Mesothelial cell of epicardium (in vitro differentiated cells): ENCODE measurements around the gene THSD4. TPM values are rescaled to one million over a fixed set of nuclear protein-coding genes. Genes with fewer than 3 reads are reported as not detected.
A peak's percentile ranks its signal among the peaks of the same experiment; 100 is the strongest.

Experiments
- DNase-seq, 2 experiments: peaks; one replicate each; pipeline ENCODE4 v3.0.0; 2021; ENCODE audit warnings: low spot score in 2 of 2; ENCODE audit not compliant: unreplicated experiment in 2 of 2
- H3K27ac Mint-ChIP-seq: 2 replicates; pipeline ENCODE4 v1.8.0; 2021; ENCODE audit warnings: mixed read lengths
- H3K27me3 Mint-ChIP-seq: 2 replicates; pipeline ENCODE4 v1.8.0; 2021; ENCODE audit warnings: low read depth, mixed read lengths
- H3K36me3 Mint-ChIP-seq: 2 replicates; pipeline ENCODE4 v1.8.0; 2021; ENCODE audit warnings: mixed read lengths
- H3K4me1 Mint-ChIP-seq: 2 replicates; pipeline ENCODE4 v1.8.0; 2021; ENCODE audit warnings: mixed read lengths
- H3K4me3 Mint-ChIP-seq: 2 replicates; pipeline ENCODE4 v1.8.0; 2021; ENCODE audit warnings: mild to moderate bottlenecking, moderate library complexity, mixed read lengths
- H3K9me3 Mint-ChIP-seq: 2 replicates; pipeline ENCODE4 v1.8.0; 2021; ENCODE audit warnings: mixed read lengths
- total RNA-seq: library from RNA; stranded (reverse); gene quantifications from 3 replicates; pipeline ENCODE4 v1.2.1, GENCODE V29; 2021
- TF ChIP-seq, protein P1 (sequence below): fragments of 200-600 bp; sonication (generic); IDR thresholded peaks from one replicate; pipeline ENCODE4 v1.5.0; 2021; ENCODE audit warnings: antibody characterized with exemption; ENCODE audit not compliant: unreplicated experiment

Gene THSD4
- total RNA-seq, 1 donor from 2014 or later: 93.9 TPM

DNA sequence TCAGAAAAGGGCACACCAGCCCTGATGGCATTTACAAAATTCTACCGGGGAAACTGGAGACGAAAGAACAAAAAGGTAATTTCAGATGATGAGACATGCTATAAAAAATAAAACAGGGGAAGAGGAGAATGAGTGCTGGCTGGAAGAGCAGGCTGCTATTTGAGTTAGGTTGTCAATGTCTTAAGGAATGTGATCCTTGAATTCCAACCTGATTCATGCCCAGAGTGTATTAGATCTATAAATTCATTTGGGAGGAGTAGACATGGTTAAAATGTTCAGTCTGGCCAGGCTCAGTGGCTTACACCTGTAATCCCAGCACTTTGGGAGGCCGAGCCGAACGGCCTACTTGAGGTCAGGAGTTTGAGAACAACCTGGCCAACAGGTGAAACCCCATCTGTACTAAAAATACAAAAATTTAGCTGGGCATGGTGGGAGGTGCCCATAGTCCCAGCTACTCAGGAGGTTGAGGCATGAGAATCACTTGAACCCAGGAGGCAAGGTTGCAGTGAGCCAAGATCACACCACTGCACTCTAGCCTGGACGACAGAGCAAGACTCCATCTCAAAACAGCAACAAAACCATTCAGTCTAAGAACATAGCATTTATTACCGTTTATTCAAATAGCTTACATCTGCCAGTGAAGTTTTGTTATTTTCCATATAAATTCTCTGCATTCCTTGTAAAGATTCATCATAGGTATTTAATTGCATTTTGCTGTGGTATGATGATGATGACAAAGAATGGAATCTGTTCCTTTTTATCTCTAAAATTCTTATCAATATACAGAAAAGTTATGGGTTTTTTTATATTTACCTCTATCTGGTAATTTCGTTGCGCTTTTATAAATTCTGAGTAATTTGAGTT, 568.4 kb downstream of the THSD4 start:
- H3K9me3 Mint-ChIP-seq: no peaks in the 10 kb centered on the region
- no peaks in the 10 kb centered on the region for H3K27me3 Mint-ChIP-seq
- H3K4me3 Mint-ChIP-seq: no peak overlapping the region
- H3K4me1 Mint-ChIP-seq: peaks cover 79% of the 10 kb centered on the region
- TF ChIP-seq, protein P1, sequence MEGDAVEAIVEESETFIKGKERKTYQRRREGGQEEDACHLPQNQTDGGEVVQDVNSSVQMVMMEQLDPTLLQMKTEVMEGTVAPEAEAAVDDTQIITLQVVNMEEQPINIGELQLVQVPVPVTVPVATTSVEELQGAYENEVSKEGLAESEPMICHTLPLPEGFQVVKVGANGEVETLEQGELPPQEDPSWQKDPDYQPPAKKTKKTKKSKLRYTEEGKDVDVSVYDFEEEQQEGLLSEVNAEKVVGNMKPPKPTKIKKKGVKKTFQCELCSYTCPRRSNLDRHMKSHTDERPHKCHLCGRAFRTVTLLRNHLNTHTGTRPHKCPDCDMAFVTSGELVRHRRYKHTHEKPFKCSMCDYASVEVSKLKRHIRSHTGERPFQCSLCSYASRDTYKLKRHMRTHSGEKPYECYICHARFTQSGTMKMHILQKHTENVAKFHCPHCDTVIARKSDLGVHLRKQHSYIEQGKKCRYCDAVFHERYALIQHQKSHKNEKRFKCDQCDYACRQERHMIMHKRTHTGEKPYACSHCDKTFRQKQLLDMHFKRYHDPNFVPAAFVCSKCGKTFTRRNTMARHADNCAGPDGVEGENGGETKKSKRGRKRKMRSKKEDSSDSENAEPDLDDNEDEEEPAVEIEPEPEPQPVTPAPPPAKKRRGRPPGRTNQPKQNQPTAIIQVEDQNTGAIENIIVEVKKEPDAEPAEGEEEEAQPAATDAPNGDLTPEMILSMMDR: no peak
- DNase-seq: no peak
- H3K36me3 Mint-ChIP-seq: no peaks in the 10 kb centered on the region
- peak overlapping the region; percentile 95 for H3K27ac Mint-ChIP-seq

DNA sequence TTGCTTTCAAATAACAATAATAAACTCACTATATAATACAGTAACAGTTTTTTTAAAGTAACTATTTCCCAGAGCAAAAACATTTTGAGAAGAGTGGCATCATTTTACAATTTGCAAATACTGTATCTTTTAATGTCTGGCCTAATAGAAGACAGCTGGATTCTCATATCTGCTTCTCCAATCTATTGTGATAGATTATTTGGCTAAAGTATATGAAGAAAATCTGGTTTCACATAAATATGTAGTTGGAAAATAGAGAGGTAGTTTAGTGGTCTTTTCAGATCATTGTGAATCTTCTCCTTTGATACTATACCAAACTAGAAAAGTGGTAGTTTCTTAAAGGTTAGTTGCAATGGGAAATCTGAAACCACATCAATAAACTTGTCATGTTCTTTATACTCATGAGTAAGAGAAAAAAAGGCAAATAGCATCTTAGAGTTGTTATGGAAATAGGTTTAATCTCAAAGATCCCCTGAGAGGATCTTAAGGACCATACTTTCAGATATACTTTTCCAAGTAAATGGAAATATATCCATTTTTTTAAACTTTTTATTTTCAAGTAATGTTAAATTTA, 570.2 kb downstream of the THSD4 start:
- Mint-ChIP-seq H3K36me3 (peaks cover 7% of the 10 kb centered on the region), H3K27me3 (no peaks in the 10 kb centered on the region), H3K9me3 (peaks cover 6% of the 10 kb centered on the region), H3K4me1 (peaks cover 68% of the 10 kb centered on the region), H3K4me3 (no peak overlapping the region), H3K27ac (peak overlapping the region; percentile 92)
- TF ChIP-seq, protein P1: no peak
- no peak for DNase-seq

DNA sequence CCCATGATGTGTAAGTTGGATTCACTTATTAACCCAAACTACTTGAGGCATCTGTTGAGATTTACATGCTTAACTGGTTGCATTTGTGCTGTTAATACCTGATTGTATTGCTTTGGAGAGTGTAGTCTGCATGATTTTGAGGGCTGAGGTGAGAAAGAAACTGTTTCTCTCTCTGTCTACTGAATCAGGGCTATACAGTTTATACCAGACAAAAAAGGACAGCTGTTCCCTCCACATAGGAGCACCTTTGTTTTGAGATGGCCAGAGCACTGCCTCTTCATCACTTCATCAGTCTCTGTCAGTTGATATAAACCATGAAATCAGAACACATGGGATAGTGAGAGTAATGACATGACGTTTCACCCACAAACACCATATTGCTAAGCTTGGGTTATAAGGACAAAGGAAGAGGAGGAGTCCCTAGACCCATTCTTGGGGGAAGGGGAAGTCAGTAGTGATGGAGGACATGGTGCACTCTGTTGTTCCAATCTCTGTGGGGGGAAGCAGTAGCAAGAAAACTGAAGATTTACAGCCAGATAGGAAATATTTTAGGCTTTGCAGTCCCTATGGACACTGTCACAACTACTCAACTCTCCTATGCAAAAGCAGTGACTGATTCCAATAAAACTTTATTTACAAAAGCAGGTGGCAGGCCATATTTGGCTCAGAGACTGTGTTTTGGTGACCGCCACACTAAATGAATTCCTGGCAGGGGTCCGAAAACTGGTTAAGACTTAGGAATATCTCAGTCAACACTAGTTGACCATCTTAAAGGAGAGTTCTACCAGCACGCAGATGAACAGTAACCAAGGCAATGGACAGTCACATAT, 571.2 kb downstream of the THSD4 start:
- Mint-ChIP-seq H3K27me3 (no peaks in the 10 kb centered on the region), H3K36me3 (peaks cover 14% of the 10 kb centered on the region), H3K4me3 (no peak overlapping the region), H3K27ac (peak overlapping the region; percentile 85), H3K4me1 (peaks cover 70% of the 10 kb centered on the region), H3K9me3 (peaks cover 11% of the 10 kb centered on the region)
- TF ChIP-seq, protein P1: no peak
- no peak for DNase-seq

DNA sequence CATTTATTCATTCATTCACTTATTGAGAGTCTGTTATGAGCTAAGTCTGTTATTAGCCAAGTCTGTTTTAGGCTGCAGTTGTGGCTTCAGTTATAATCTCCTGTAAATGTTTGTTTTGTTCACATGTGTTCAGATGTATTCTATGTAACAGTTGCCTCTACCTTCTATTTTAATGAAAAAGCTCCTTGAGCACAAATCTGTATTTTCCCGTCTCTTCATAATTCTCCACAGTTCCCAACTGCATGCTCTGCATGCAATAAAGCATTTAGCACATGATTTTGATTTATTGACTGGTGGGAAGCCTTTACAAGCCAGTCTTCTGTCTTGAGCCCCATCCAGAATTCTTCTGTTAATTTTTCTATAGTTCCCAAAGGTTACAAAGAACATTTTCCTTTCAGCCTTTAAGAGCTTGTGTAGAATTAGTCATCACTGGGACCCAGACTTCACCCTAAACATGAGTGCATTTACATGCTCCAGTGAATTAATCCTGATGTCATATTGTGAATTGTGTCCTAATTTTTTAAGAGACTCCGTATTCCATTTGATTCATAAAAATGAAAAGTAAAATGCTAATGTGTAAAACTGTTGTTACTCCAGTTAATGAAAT, 572.7 kb downstream of the THSD4 start:
- Mint-ChIP-seq H3K27ac (peak overlapping the region; percentile 77), H3K9me3 (peaks cover 11% of the 10 kb centered on the region), H3K4me1 (peaks cover 70% of the 10 kb centered on the region), H3K27me3 (no peaks in the 10 kb centered on the region), H3K4me3 (no peak overlapping the region), H3K36me3 (peaks cover 14% of the 10 kb centered on the region)
- no peak for DNase-seq
- TF ChIP-seq, protein P1: no peak

DNA sequence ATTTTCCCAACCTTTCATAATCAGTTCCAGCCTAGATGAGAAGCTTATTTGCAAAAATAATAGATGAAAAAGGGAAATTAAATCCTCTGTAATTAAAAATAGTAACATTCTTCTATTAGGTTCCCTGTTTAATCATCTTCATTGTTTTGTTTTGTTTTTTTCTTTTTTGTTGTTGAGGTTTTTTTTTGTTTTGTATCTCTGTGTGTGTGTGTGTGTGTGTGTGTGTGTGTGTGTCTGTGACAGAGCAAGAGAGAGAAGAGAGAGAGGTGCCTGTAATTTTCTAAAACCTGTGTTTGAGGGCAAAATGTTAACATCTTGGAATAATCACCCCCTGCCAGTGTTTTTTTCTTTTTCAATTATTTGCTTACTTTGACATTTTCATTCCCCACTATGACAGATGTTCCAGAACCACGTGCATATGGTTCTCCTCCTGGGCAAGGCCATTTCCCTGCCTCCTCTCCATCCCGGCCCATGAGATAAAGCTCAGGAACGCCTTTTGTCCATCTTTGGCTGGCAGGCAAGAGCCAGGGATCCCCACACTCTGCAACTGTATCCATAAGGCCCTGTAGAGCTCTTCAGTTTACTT, 573.3 kb downstream of the THSD4 start:
- Mint-ChIP-seq H3K36me3 (peaks cover 14% of the 10 kb centered on the region), H3K27ac (peak overlapping the region; percentile 77), H3K9me3 (peaks cover 11% of the 10 kb centered on the region), H3K4me1 (peaks cover 66% of the 10 kb centered on the region), H3K27me3 (no peaks in the 10 kb centered on the region), H3K4me3 (no peak overlapping the region)
- TF ChIP-seq, protein P1: no peak
- DNase-seq: no peak
